Astrocyte of the cerebellum (primary cell): ENCODE measurements around the gene PCSK1N.
"Not testable (repeated sequence)": the region's sequence is repeated elsewhere in the genome, so short reads cannot be mapped to it uniquely, and the experiment has no call there.

Experiments
- DNase-seq: peaks from one replicate; pipeline ENCODE4 v3.0.0-alpha.2; 2011; ENCODE audit warnings: low read depth
- H3K4me3 ChIP-seq: 2 replicates; pipeline ENCODE4 v1.5.1; 2011; ENCODE audit warnings: mild to moderate bottlenecking, low read depth, low read length, moderate library complexity
- CTCF ChIP-seq: IDR thresholded peaks from 2 replicates; pipeline ENCODE4 v1.5.1; 2012; ENCODE audit warnings: low read length, low read depth, moderate library complexity, mild to moderate bottlenecking; ENCODE audit errors: missing control alignments
- in situ Hi-C: cut with HindIII; loops from 2 replicates; pipeline ENCODE4 v1.10.0; 2017; ENCODE audit warnings: low sequenced_read_pairs

The PCSK1N gene

GRCh38 chrX:48823053-48823452 is 12.4 kb downstream of the PCSK1N start:
- H3K4me3 ChIP-seq = no peak overlapping the region
- no peak for TF ChIP-seq CTCF
- no peak for DNase-seq
- in situ Hi-C loops = no loop called here

DNA sequence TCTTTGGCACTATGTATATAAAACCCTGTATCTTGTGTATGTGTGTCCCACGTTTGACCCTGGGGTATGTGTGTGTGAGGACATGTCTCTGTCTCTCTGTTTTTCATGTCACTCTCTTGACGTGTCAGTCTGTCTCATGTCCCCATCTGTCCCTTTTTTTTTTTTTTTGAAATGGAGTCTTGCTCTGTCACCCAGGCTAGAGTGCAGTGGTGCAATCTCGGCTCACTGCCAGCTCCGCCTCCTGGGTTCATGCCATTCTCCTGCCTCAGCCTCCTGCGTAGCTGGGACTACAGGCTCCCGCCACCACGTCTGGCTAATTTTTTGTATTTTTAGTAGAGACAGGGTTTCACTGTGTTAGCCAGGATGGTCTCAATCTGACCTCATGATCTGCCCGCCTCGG is 16.0 kb downstream of the PCSK1N start:
- in situ Hi-C loops, DNase-seq, H3K4me3 ChIP-seq: not testable (repeated sequence)

DNA sequence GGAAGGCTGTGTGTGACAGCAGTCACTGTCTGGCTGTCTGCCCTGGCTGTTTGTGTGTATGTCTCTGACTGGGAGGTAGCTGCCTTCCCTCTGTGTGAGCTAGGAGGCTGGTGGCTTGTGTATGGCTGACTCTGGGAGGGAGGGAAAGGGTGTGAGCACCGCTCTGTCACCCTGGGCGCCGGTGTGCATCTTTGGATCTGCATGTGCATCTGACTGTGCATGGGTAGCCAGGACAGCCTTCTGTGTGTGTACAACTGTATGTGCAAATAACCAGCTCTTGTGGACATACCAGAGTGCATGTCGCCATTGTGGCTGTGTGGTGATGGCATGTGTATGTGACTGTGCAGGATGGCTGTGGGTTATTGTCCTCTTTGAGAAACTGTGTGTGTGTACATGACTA is 16.5 kb downstream of the PCSK1N start:
- in situ Hi-C loops = no loop called here
- TF ChIP-seq CTCF = no peak
- H3K4me3 ChIP-seq = no peak overlapping the region
- no peak for DNase-seq

- H3K4me3 ChIP-seq = no peak overlapping the region
- in situ Hi-C loops = no loop called here
- DNase-seq = no peak
- TF ChIP-seq CTCF = no peak
These were observed 17.3 kb downstream of the PCSK1N start for GRCh38 chrX:48818098-48818497.

DNA sequence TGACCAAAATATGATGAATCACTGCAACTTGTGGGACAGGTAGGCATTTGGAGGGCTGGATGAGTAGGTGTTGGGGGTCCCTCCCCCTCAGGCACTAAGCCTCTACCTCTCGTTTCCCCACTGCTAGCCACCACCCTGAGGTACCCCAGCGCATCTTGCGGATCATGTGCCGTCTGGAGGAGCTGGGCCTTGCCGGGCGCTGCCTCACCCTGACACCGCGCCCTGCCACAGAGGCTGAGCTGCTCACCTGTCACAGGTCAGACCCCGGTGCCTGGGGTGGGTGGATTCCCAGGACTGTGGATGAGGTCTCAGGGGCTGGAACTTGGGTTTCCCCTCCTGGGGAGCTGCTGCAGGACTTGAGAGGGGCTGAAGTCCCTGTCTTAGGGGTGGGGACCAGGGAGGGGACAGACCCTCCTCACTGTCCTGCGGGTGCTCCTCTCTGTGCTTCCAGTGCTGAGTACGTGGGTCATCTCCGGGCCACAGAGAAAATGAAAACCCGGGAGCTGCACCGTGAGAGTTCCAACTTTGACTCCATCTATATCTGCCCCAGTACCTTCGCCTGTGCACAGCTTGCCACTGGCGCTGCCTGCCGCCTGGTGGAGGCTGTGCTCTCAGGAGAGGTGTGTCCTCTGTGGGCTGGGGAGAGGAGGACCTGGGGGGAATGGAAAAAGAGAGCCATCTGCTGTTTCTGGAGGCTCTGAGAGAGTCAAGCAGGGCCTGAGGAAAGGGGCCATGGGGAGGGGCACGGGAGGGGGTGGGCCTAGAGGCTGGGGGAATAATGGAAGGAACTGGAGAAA is 19.2 kb downstream of the PCSK1N start:
- in situ Hi-C loops = no loop called here
- TF ChIP-seq CTCF = no peak
- no peak overlapping the region for H3K4me3 ChIP-seq
- DNase-seq = no peak

DNA sequence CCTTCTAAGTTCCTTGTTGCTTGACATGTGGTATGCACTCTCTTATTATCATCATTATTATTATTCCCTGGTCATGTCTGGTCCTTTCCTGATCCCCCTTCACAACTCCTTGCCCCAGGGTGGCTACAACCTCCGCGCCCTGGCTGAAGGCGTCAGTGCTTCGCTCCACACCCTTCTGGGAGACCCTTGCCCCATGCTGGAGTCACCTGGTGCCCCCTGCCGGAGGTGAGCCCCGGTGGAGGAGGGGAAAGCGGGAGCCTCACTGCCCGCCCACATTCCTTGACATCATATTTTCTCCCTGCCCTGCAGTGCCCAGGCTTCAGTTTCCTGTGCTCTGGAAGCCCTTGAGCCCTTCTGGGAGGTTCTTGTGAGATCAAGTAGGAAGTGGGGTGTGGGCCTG is 20.1 kb downstream of the PCSK1N start:
- in situ Hi-C loops = no loop called here
- H3K4me3 ChIP-seq = no peak overlapping the region
- TF ChIP-seq CTCF = no peak
- no peak for DNase-seq

DNA sequence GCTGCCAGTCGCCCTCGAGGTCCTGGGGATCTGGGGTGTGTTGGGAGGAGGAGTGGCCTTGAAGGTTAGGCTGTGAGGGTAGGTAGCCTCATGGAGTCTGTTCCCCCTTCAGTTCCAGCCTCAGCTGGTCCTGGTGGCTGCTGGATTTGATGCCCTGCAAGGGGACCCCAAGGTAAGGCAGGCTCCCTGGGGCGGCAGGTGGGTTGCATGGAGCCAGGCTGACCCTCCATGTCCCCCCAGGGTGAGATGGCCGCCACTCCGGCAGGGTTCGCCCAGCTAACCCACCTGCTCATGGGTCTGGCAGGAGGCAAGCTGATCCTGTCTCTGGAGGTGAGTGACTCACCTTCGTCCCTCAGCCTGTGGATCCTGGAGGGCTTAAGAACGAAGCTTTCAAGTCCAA is 20.7 kb downstream of the PCSK1N start:
- H3K4me3 ChIP-seq = no peak overlapping the region
- TF ChIP-seq CTCF = no peak
- no peak for DNase-seq
- in situ Hi-C loops = no loop called here
